ENCODE data around the gene FRRS1.

FRRS1 gene

DNA sequence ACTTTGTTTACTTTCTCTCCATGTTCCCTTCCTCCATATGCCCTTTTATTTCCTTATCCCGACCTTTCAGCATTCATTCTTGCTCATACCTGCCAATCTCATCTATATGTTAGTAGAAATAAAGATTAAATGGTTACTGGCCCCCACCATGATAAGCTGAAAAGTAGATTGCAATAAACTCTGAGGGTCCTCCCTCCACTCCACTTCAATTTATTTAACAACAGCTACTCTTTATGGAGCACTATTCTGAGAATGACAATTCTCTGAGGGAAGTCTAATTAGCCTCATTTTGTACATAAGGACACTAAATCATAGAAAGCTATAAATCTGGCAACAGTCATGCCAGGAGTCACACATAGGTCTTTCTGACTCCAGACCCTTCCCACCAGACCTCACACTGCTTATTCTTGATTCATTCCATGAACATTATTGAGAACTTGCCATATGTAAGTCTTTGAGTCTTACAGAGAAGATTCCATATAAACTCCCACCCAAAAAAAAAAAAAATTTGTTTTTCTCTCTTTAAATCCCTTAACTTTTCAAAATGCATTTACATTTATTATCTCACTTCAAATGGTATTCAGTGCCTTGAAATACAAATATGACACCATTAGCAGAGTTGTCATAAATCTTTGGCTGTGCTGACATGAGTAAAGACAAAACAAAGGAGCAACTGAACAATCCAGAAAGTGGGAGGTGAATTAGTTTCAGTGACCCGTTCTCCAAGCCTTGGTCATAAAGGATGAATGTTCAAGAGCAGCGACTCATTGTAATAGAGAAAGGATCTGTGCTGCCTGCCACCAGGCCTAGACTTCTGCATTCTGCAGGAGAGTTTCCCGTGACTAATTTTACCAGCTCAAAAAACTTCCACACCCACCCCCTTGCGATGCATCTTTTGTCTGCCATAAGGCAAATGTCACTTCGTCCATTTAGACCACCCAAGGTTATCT is 92.0 kb downstream of the FRRS1 start:
- no peak for DNase-seq

DNA sequence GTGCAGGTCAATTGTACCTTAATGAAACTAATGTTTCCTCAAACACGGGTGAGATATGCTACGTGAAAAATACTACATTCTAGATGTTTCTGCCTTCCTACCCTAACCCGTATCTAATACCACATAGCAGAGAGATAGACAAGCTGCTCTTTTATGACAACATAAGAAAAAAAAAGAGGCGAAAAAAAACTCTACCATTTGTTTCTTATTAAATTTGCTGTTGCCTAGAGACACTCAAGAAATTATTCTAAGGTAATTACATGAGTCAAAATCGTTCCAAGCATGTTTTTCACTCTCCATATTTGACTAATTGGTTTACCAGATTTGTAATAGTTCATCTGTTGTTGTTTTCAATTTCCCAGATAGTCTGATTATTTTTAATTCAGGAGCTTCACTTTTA is 93.1 kb downstream of the FRRS1 start:
- no peak for DNase-seq

DNA sequence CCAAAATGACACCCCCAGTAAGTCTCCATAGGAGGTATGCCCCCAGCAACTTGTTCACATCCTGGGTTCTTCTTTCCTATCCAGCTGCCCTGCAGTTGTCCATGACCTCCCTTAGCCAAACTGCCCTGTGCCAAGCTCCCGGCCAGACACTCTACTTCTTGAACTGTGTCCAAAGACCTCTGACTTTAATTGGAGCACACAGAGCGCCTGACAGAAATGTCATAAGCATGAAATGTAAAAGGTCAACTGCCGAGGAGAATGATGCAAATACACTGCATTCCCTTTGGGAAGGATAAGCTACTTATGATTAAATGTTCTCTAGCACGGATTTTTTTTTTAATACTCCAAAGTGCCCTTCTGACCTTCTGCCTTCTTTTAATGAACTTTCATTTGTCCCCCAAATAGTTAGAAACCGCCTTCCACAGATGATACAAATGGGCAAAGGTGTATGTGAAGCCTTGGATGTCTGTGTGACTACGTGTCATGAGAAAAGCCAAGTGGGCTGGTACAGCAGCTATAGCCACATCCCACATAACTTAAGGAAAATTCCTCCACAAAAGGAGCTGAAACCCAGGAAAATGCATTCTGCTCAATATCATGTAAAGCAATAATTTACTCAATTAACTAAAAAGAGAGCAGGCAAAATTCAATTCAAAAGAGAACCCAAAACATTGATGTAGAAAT is 93.8 kb downstream of the FRRS1 start:
- DNase-seq: no peak

DNA sequence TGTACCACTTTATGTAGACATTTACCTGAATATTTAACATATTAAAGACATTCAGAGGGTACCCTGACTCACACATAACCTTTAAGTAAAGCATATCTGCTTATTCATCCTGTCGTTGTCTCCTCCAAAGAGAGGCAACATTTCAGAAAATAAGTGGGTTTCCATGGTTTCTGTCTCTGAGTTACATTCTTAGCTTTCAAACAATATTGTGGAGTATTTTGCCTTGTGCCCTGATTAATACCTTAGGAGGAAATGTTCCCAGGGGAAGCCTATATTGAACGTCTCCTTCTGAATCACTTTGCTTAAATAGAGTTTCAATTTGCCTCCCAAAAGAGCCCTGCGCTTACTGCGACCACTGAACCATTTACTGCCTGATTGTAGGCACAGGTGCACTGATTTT is 94.4 kb downstream of the FRRS1 start:
- no peak for DNase-seq

DNA sequence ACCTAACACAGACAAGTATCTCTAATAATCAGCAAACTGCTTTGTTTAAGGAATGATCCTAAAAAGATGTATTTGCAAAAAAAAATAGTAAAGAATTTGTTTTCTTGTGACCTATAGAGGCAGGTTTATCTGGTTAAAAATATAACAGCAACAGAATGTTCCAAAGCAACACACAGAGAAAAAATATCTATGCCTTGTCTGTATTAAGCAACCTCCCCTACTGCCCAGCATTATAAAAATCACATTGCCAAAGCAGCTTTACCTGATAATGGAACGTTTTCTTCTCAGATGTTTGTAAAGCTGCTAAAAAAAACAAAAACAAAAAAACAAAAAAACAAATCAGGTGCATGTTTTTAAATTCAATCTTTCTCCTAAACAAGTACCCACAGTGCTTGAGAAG is 95.9 kb downstream of the FRRS1 start:
- DNase-seq: no peak

DNA sequence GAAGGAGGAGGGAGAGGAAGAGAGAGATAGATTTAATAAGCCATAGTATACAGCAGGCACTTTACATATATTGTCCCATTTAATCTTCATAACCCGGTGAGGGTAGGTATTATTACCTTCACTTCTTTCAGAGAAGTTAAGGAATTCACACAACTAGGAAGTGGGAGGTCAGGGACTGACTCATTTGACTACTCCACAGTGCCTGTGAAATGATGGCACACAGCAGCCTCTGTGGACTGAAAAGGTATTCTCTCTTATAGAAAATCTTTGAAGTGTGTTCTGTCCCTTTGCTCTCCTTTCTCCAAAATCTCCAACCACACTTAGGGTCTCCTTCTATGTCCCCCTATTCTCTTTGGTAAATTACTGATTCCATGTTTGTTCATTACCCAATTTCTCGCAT is 96.6 kb downstream of the FRRS1 start:
- no peak for DNase-seq

DNA sequence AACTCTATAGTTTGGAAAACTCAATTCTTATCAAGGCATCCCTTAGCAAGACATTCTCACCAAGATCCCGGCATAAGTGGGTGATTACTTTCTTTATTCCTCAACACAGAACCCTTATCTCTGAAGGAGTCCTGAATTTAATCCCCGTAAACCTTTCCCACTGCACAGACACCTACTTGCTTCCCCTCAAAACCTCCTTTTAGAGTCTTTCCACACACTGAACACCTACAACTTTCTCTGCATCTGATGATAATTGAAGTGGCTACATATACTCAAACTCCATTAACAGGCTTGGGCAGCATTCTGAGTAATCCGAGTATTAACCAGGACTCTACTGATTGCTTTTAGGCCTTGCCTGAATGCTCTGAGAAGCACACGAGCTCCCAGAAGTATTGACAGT is 97.1 kb downstream of the FRRS1 start:
- DNase-seq: no peak

DNA sequence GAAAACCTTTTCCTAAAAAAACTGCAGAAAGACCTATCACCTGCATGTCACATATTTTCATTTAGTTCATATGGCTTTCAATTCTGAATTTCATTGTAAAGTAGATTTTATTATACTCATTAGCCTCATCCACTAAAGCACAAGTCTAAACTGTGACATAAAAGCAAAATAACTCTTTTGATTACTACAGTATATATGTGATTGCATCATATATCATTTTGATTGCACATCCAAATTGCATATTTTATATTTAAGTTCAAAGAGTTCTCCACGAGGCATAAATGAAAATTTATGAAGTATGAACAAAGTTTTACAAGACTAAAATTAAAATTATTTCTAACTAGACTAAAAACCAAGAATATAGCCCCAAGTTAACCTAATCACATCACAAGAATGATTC is 101.2 kb downstream of the FRRS1 start:
- DNase-seq: no peak

DNA sequence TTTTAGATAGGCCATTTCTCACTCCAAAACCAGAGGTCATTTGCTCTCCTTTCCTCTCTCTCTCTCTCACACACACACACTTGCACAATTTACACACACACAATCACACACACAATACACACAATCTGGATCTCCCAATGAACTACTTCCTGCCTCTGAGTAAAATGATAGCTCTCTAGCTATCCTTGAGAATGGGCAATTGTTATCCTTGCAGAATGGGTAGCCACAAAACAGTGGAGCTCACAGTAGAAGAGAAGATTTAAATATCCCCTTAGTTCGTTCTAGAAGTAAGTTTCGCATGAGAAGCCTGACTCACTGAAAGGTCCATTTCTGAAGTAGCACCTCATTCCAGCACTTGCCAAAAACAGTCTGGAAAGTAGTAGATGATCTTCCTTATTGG is 102.9 kb downstream of the FRRS1 start:
- DNase-seq: no peak

DNA sequence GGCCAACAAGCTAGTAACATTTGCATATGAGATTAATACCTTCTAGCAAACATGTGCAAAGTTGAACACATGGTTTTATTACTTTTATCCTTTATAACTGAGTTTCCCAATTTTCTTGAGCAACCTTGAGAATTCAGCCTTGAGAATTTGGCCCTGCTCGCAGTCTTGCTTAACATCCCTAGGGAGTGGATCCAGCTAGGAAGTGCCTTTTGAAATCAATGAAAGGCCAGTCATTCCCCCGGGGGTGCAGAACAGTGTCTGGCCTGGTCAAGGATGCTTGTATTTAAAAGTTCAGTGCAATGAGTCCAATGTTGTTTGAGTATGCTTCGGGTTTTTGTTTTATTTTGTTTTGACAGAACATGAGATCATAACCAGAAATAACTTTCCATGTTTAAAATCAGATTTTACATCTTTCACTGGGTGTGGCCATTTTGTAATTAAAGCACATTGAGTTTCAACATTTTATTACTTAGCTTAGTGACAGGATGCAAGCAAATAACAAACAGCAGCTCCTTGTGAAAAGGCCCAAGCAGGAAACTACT is 103.8 kb downstream of the FRRS1 start:
- DNase-seq: no peak

DNA sequence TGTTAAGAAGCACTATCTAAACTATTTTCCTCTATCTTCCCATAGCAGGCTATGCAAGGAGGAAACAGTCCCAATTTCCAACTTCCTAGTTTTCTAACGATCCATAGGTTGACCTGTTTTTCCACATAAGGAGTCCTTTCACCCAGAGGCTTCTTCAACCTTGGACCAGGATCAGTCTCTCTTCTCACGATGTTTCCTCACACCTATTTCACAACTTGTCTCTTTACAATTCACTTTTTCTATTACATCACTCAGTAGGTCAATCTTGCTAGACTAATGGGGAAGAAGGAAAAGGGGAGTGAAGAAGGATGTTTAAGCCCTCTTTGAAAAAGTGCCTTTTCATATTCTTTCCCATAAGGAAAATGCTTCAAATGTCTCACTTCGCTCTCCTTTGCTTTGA is 104.7 kb downstream of the FRRS1 start:
- DNase-seq: no peak

DNA sequence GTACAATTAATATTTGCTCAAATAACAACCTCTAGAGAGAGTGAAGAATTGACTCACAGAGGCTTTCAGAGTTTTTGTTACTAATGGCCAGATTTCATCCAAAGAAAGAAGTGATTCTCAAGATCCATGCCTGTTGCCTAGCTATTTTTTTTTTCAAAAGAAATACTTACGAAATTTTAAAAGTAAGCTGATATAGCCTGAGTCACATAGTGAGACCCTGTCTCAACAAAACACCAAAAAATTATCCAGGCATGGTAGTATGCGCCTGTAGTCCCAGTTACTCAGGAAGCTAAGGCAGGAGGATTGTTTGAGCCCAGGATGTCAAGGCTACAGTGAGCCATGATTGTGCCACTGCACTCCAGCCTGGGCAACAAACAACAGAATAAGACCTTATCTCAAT is 105.9 kb downstream of the FRRS1 start:
- no peak for DNase-seq

DNA sequence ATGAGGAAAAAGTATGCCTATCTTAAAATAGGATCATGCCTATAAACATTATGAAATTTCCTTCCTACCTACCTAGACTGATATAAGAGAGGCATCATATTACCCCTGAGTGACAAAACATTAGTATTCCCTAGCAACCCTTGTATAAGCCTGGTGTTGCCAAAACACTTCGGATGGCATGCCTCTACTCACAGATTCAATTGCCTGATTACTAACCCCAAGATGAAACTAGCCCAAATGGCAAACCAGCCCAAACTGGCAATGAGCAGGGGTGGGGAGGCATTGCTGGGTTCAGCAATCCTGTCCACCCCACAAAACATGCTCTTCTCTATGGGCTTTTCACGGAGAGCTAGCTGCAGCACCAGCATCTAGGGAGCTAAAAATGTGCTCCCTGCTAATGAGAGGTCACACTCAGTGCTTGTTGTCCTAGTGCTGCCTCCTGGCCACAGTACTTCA is 106.7 kb downstream of the FRRS1 start:
- peak in 1 of 2 experiments; percentile 30 for DNase-seq
